Activated B cell treated with CpG ODN at 0.5 μM for 24 hours (primary cell): ENCODE measurements around the gene TMEM178B. TPM values are rescaled to one million over a fixed set of nuclear protein-coding genes. Genes with fewer than 3 reads are reported as not detected.

Experiments
- ATAC-seq: fragments of 200-7000 bp; cut with Tn5 transposase; one replicate; pipeline ENCODE4 v1.10.0; 2021; ENCODE audit warnings: low read depth, mild to moderate bottlenecking, moderate library complexity
- CTCF ChIA-PET: fragments of 350-600 bp; sonication (Branson Sonifier 250); formaldehyde crosslinking; loops from one replicate; lab custom pipeline; 2021; ENCODE audit warnings: antibody characterized with exemption; lab: Charles Lee
- POLR2A ChIA-PET: fragments of 350-600 bp; sonication (Branson Sonifier 250); formaldehyde crosslinking; loops from one replicate; lab custom pipeline; 2021; ENCODE audit warnings: antibody characterized with exemption; lab: Charles Lee
- DNase-seq: peaks from one replicate; pipeline ENCODE4 v3.0.0; 2022
- H3K27ac Mint-ChIP-seq: one replicate; pipeline ENCODE4 v1.8.0; 2020; ENCODE audit warnings: mixed read lengths
- H3K27me3 Mint-ChIP-seq: one replicate; pipeline ENCODE4 v1.8.0; 2021; ENCODE audit warnings: mixed read lengths
- H3K36me3 Mint-ChIP-seq: one replicate; pipeline ENCODE4 v1.8.0; 2021; ENCODE audit warnings: low read depth, mixed read lengths
- H3K4me1 Mint-ChIP-seq: one replicate; pipeline ENCODE4 v1.8.0; 2021; ENCODE audit warnings: mixed read lengths
- H3K4me3 Mint-ChIP-seq: one replicate; pipeline ENCODE4 v1.8.0; 2020; ENCODE audit warnings: mild to moderate bottlenecking, mixed read lengths
- H3K9me3 Mint-ChIP-seq: one replicate; pipeline ENCODE4 v1.8.0; 2020; ENCODE audit warnings: mixed read lengths
- CTCF ChIP-seq: fragments of 200-600 bp; IDR thresholded peaks from one replicate; pipeline ENCODE4 v1.8.0; 2022; ENCODE audit warnings: antibody characterized with exemption, mild to moderate bottlenecking
- intact Hi-C: fragments of 100-400 bp; cut with micrococcal nuclease; formaldehyde crosslinking; loops from one replicate; pipeline ENCODE4 v1.15.1; 2024
- total RNA-seq: library from RNA; stranded (reverse); gene quantifications from 2 replicates; pipeline ENCODE4 v1.2.3, GENCODE V29; 2022

TMEM178B gene
- total RNA-seq, 1 donor from 2014 or later: 0.49 TPM

DNA sequence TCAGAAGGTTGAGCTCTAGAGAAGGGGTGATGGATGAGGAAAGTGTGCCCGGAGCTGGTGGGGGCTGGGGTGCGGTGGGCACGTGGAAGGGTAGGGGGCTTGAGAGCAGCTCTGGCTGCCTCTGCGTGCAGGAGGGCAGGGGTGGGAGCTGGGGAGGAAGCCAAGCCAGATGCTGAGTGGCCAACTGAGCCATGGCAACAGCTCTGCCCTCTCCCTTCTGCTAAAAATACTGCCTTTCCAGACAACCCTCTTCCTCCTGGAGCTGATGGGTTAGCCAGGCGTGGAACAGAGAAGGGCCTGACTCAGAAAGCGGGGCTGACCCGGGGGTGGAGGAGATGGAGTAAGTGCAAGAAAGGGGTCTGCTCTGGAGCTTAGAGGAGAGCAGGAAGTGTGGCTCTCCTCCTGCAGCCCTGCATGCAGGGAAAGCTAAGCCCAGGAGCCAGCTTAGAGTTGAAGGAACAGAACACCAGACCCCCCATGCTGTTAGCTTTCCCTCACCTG lies 362.8 kb downstream of the TMEM178B start:
- POLR2A ChIA-PET: no interaction called here

GRCh38 chr7:141439164-141439563 lies 365.3 kb downstream of the TMEM178B start:
- H3K9me3 Mint-ChIP-seq: no peaks in the 10 kb centered on the region
- POLR2A ChIA-PET: no interaction called here

More for the DNA sequence above, 362.8 kb downstream of the TMEM178B start:
- Mint-ChIP-seq H3K27me3 (peaks cover 9% of the 10 kb centered on the region), H3K4me3 (no peak overlapping the region), H3K9me3 (no peaks in the 10 kb centered on the region), H3K27ac (no peak overlapping the region), H3K36me3 (no peaks in the 10 kb centered on the region), H3K4me1 (no peaks in the 10 kb centered on the region)
- ATAC-seq (no peak), DNase-seq (no peak)
- CTCF ChIA-PET: no interaction called here
- no peak for TF ChIP-seq CTCF
- intact Hi-C loops: no loop called here

GRCh38 chr7:141439776-141440175 lies 365.9 kb downstream of the TMEM178B start:
- no peak for DNase-seq
- ChIA-PET CTCF (no interaction called here), POLR2A (no interaction called here)
- H3K4me1 Mint-ChIP-seq: no peaks in the 10 kb centered on the region
- H3K27me3 Mint-ChIP-seq: peaks cover 5% of the 10 kb centered on the region
- no peak for TF ChIP-seq CTCF
- no peaks in the 10 kb centered on the region for H3K9me3 Mint-ChIP-seq
- H3K27ac Mint-ChIP-seq: no peak overlapping the region
- no peaks in the 10 kb centered on the region for H3K36me3 Mint-ChIP-seq
- intact Hi-C loops: no loop called here
- H3K4me3 Mint-ChIP-seq: no peak overlapping the region
- ATAC-seq: no peak

More at GRCh38 chr7:141439164-141439563, 365.3 kb downstream of the TMEM178B start:
- ATAC-seq (no peak), DNase-seq (no peak)
- Mint-ChIP-seq H3K27ac (no peak overlapping the region), H3K27me3 (peaks cover 5% of the 10 kb centered on the region), H3K4me1 (no peaks in the 10 kb centered on the region), H3K4me3 (no peak overlapping the region), H3K36me3 (no peaks in the 10 kb centered on the region)
- CTCF ChIA-PET: no interaction called here
- intact Hi-C loops: no loop called here
- TF ChIP-seq CTCF: no peak

- Mint-ChIP-seq H3K4me1 (no peaks in the 10 kb centered on the region), H3K36me3 (no peaks in the 10 kb centered on the region), H3K27ac (no peak overlapping the region), H3K27me3 (no peaks in the 10 kb centered on the region), H3K4me3 (no peak overlapping the region), H3K9me3 (no peaks in the 10 kb centered on the region)
- ChIA-PET POLR2A (no interaction called here), CTCF (no interaction called here)
- no peak for TF ChIP-seq CTCF
- intact Hi-C loops: no loop called here
- DNase-seq (no peak), ATAC-seq (no peak)
Measured at GRCh38 chr7:141441837-141442627, 368.2 kb downstream of the TMEM178B start.

GRCh38 chr7:141442781-141443180 lies 368.9 kb downstream of the TMEM178B start:
- DNase-seq (no peak), ATAC-seq (no peak)
- CTCF ChIA-PET: no interaction called here
- H3K9me3 Mint-ChIP-seq: no peaks in the 10 kb centered on the region
- no peaks in the 10 kb centered on the region for H3K36me3 Mint-ChIP-seq
- POLR2A ChIA-PET: no interaction called here
- H3K4me3 Mint-ChIP-seq: no peak overlapping the region
- no peaks in the 10 kb centered on the region for H3K27me3 Mint-ChIP-seq
- intact Hi-C loops: no loop called here
- no peaks in the 10 kb centered on the region for H3K4me1 Mint-ChIP-seq
- H3K27ac Mint-ChIP-seq: no peak overlapping the region
- TF ChIP-seq CTCF: no peak
